GM18907 (cell line): Measurements from ENCODE around the gene PUSL1.

Experiments used
- ATAC-seq: cut with Tn5 transposase; IDR thresholded peaks from one replicate; pipeline ENCODE4 v1.9.1; 2021; ENCODE audit warnings: mild to moderate bottlenecking, moderate library complexity; ENCODE audit not compliant: unreplicated experiment

PUSL1 gene

DNA sequence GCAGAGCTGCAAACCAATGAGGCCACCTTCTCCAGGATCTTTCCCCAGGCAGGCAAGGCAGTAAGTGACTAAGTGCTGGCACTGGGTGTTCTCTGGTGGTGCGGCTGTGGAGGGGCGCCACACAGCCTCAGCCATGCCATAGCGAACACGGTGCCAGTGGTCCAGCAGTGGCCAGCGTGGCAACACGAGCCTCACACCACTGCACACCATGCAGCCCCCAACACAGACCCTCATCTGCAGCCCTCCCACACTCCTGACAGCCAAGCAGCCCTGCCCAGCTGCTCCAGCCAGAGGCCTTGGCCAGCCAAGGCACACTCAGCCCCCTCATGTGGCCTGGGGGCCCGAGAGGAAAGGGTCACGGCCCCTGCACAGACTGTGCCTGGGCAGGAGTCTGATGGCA is 13.1 kb downstream of the PUSL1 start:
- no peak for ATAC-seq

- ATAC-seq, result no peak
These were observed 14.0 kb downstream of the PUSL1 start for GRCh38 chr1:1322418-1322817.

DNA sequence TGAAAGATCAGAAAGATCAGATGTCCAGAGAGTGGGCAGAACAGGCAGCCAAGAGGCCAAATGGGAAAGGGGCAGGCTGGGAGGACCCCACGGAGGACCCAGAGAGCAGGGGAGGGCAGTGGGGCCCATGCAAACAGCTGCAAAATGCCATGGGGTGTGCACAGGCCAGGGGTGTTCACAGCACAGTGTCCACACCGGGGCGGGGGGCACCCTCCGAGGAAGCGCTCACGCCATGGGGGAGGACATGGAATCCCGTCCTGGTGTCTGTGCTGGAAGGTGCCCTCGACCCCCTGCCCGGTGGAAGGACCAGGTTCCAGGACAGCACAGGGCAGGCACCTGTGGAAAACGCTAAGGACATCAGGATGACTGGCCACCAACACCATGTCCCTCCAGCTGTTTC is 14.6 kb downstream of the PUSL1 start:
- no peak for ATAC-seq

GRCh38 chr1:1324084-1324523 is 15.7 kb downstream of the PUSL1 start:
- ATAC-seq, result peak; percentile 30

- ATAC-seq, result peak; percentile 47
These were observed 16.3 kb downstream of the PUSL1 start, which contains the start of the genes CPTP and INTS11 for GRCh38 chr1:1324524-1325287. Gene CPTP, plus strand, starts transcription at chr1:1324802. Its CDS starts 2,109 bp downstream, at chr1:1326911. Gene INTS11, minus strand, starts transcription at chr1:1324660. Its CDS starts 52 bp downstream, at chr1:1324608.

- ATAC-seq, result no peak
These were observed 17.1 kb downstream of the PUSL1 start for GRCh38 chr1:1325288-1326074.

GRCh38 chr1:1326075-1326605 is 17.7 kb downstream of the PUSL1 start:
- ATAC-seq, result no peak

DNA sequence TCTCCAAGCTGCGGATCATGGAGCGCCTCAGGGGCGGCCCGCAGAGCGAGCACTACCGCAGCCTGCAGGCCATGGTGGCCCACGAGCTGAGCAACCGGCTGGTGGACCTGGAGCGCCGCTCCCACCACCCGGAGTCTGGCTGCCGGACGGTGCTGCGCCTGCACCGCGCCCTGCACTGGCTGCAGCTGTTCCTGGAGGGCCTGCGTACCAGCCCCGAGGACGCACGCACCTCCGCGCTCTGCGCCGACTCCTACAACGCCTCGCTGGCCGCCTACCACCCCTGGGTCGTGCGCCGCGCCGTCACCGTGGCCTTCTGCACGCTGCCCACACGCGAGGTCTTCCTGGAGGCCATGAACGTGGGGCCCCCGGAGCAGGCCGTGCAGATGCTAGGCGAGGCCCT is 18.9 kb downstream of the PUSL1 start:
- no peak for ATAC-seq

DNA sequence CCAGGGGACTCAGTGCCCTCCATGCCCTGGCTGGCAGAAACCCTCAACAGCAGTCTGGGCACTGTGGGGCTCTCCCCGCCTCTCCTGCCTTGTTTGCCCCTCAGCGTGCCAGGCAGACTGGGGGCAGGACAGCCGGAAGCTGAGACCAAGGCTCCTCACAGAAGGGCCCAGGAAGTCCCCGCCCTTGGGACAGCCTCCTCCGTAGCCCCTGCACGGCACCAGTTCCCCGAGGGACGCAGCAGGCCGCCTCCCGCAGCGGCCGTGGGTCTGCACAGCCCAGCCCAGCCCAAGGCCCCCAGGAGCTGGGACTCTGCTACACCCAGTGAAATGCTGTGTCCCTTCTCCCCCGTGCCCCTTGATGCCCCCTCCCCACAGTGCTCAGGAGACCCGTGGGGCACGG is 19.9 kb downstream of the PUSL1 start:
- ATAC-seq, result no peak

GRCh38 chr1:1329304-1330210 is 21.2 kb downstream of the PUSL1 start:
- no peak for ATAC-seq

GRCh38 chr1:1330366-1331067 is 22.1 kb downstream of the PUSL1 start:
- no peak for ATAC-seq

DNA sequence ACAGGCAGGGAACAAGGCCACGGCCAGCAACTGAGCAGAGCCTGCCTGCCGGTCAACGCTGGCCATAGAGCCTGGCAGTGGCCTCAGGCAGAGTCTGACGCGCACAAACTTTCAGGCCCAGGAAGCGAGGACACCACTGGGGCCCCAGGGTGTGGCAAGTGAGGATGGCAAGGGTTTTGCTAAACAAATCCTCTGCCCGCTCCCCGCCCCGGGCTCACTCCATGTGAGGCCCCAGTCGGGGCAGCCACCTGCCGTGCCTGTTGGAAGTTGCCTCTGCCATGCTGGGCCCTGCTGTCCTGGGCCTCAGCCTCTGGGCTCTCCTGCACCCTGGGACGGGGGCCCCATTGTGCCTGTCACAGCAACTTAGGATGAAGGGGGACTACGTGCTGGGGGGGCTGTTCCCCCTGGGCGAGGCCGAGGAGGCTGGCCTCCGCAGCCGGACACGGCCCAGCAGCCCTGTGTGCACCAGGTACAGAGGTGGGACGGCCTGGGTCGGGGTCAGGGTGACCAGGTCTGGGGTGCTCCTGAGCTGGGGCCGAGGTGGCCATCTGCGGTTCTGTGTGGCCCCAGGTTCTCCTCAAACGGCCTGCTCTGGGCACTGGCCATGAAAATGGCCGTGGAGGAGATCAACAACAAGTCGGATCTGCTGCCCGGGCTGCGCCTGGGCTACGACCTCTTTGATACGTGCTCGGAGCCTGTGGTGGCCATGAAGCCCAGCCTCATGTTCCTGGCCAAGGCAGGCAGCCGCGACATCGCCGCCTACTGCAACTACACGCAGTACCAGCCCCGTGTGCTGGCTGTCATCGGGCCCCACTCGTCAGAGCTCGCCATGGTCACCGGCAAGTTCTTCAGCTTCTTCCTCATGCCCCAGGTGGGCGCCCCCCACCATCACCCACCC is 22.9 kb downstream of the PUSL1 start, which contains the start of gene TAS1R3:
Gene TAS1R3 (plus strand): TSS at position 213 of the 898 bp plus-strand sequence. CDS start 66 bp downstream, at position 279.
- ATAC-seq, result no peak

- no peak for ATAC-seq
These were observed 23.8 kb downstream of the PUSL1 start for GRCh38 chr1:1332031-1332755.

- no peak for ATAC-seq
These were observed 24.5 kb downstream of the PUSL1 start for GRCh38 chr1:1332774-1333480.

DNA sequence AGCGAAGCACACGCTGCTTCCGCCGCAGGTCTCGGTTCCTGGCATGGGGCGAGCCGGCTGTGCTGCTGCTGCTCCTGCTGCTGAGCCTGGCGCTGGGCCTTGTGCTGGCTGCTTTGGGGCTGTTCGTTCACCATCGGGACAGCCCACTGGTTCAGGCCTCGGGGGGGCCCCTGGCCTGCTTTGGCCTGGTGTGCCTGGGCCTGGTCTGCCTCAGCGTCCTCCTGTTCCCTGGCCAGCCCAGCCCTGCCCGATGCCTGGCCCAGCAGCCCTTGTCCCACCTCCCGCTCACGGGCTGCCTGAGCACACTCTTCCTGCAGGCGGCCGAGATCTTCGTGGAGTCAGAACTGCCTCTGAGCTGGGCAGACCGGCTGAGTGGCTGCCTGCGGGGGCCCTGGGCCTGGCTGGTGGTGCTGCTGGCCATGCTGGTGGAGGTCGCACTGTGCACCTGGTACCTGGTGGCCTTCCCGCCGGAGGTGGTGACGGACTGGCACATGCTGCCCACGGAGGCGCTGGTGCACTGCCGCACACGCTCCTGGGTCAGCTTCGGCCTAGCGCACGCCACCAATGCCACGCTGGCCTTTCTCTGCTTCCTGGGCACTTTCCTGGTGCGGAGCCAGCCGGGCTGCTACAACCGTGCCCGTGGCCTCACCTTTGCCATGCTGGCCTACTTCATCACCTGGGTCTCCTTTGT is 25.3 kb downstream of the PUSL1 start:
- no peak for ATAC-seq

GRCh38 chr1:1334835-1335234 is 26.4 kb downstream of the PUSL1 start:
- no peak for ATAC-seq

DNA sequence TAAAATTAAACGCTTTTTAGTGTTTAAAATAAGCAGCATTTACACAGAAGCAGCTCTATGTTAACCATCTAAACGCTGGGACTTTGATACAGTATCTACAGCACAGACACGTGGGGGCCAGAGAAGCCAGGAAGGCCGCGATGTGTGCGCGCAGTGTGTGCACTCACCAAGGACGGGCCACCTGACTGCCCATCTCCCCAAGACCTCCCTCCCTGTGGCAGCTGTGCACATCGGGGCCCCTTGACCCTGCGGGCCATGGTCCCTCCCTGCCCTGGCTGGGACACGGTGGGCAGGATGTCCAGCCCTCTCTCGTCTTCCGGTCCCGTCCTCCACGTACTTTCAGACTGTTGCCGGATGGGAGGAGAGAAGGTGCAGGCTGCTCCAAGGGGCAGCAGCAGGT is 26.9 kb downstream of the PUSL1 start:
- no peak for ATAC-seq
